Left lung (tissue), 10 donors: Measurements from ENCODE around the gene RNLS. TPM values are rescaled to one million over a fixed set of nuclear protein-coding genes. Genes with fewer than 3 reads are reported as not detected.

Experiments
- ATAC-seq: fragments of 200-7000 bp; cut with Tn5 transposase; one replicate; pipeline ENCODE4 v1.9.1; 2020; ENCODE audit warnings: moderate library complexity
- DNase-seq, 4 donors: peaks; one replicate each; pipeline ENCODE4 v3.0.0-alpha.2; 2013 to 2020
- H3K27ac ChIP-seq, 2 donors: fragments of 200-600 bp; sonication (generic) in 1 of 2; one replicate each; pipeline versions ENCODE4 v1.5.0 to v1.8.0; 2020 to 2021
- H3K27me3 ChIP-seq, 2 donors: fragments of 200-600 bp; sonication (generic) in 1 of 2; one replicate each; pipeline versions ENCODE4 v1.5.0 to v1.8.0; 2020 to 2021
- H3K36me3 ChIP-seq, 2 donors: fragments of 200-600 bp; sonication (generic) in 1 of 2; one replicate each; pipeline versions ENCODE4 v1.5.0 to v1.8.0; 2020 to 2021
- H3K4me1 ChIP-seq, 2 donors: fragments of 200-600 bp; one replicate each; pipeline ENCODE4 v1.8.0; 2021
- H3K4me3 ChIP-seq, 2 donors: fragments of 200-600 bp; sonication (generic) in 1 of 2; one replicate each; pipeline versions ENCODE4 v1.5.0 to v1.8.0; 2020 to 2021; ENCODE audit warnings: mild to moderate bottlenecking in 1 of 2
- H3K9me3 ChIP-seq, 2 donors: fragments of 200-600 bp; sonication (generic) in 1 of 2; one replicate each; pipeline versions ENCODE4 v1.5.0 to v1.8.0; 2020 to 2021
- CTCF ChIP-seq, 2 donors: fragments of 200-600 bp; sonication (generic) in 1 of 2; IDR thresholded peaks; one replicate each; pipeline versions ENCODE4 v1.5.0 to v1.8.0; 2021; ENCODE audit warnings: antibody characterized with exemption in 2 of 2
- intact Hi-C, 2 donors: fragments of 100-400 bp; cut with DNase I; formaldehyde crosslinking; loops; one replicate each; pipeline versions ENCODE4 v1.11.2 to v1.14.2; 2022
- polyA plus RNA-seq, 6 donors: library from polyadenylated mRNA; unstranded; fragments of 120-200 nt; gene quantifications; one replicate each; pipeline ENCODE4 v1.2.1, GENCODE V29; 2013; ENCODE audit not compliant: insufficient read length in 6 of 6
- total RNA-seq, 2 donors: library from RNA; stranded (reverse); fragmentation: NEBNext Ultra II Directional; extraction: Animal tissue kit (Norgen Biotek cat#: 25700); gene quantifications; one replicate each; pipeline ENCODE4 v1.2.1, GENCODE V29; 2021
- donor health status: DM: no; HTN: yes; CAD: no.
- donor health status: DM: no; HTN: no; CAD: no.

RNLS gene
- total and polyA plus RNA-seq, 8 donors = 4.1 to 8.8 (median 5.2) TPM

- Histone ChIP-seq H3K27ac (no peak overlapping the region), H3K36me3 (no peaks in the 10 kb centered on the region), H3K4me1 (no peaks in the 10 kb centered on the region), H3K4me3 (no peak overlapping the region), H3K9me3 (peaks cover 0 to 28% of the 10 kb centered on the region in 2 donors), H3K27me3 (no peaks in the 10 kb centered on the region)
- ATAC-seq = no peak
- DNase-seq = no peak
- no peak for TF ChIP-seq CTCF (IDR thresholded peaks at IDR 0.05)
- intact Hi-C loops = no loop called here
These were observed 263.1 kb downstream of the RNLS start for GRCh38 chr10:88319960-88320517.

GRCh38 chr10:88318803-88319202 is 264.3 kb downstream of the RNLS start:
- intact Hi-C loops = no loop called here
- ATAC-seq (no peak), DNase-seq (no peak)
- no peaks in the 10 kb centered on the region for H3K4me1 ChIP-seq
- peaks cover 0 to 28% of the 10 kb centered on the region in 2 donors for H3K9me3 ChIP-seq
- no peak overlapping the region for H3K27ac ChIP-seq
- no peaks in the 10 kb centered on the region for H3K27me3 ChIP-seq
- no peak for TF ChIP-seq CTCF (IDR thresholded peaks at IDR 0.05)
- no peaks in the 10 kb centered on the region for H3K36me3 ChIP-seq
- H3K4me3 ChIP-seq = no peak overlapping the region

GRCh38 chr10:88317099-88317498 is 266.0 kb downstream of the RNLS start:
- no peak for TF ChIP-seq CTCF (IDR thresholded peaks at IDR 0.05)
- Histone ChIP-seq H3K4me3 (no peak overlapping the region), H3K27me3 (no peaks in the 10 kb centered on the region), H3K4me1 (no peaks in the 10 kb centered on the region), H3K27ac (no peak overlapping the region), H3K36me3 (no peaks in the 10 kb centered on the region), H3K9me3 (peaks cover 0 to 28% of the 10 kb centered on the region in 2 donors)
- ATAC-seq = no peak
- DNase-seq = no peak
- intact Hi-C loops = no loop called here

GRCh38 chr10:88316292-88316861 is 266.7 kb downstream of the RNLS start:
- Histone ChIP-seq H3K4me1 (no peaks in the 10 kb centered on the region), H3K9me3 (peaks cover 0 to 28% of the 10 kb centered on the region in 2 donors), H3K36me3 (no peaks in the 10 kb centered on the region), H3K4me3 (no peak overlapping the region), H3K27ac (no peak overlapping the region), H3K27me3 (no peaks in the 10 kb centered on the region)
- TF ChIP-seq CTCF (IDR thresholded peaks at IDR 0.05) = no peak
- DNase-seq = no peak
- ATAC-seq = no peak
- intact Hi-C loops = no loop called here

GRCh38 chr10:88315755-88316154 is 267.4 kb downstream of the RNLS start:
- H3K27me3 ChIP-seq = no peaks in the 10 kb centered on the region
- peaks cover 0 to 24% of the 10 kb centered on the region in 2 donors for H3K9me3 ChIP-seq
- DNase-seq (no peak), ATAC-seq (no peak)
- no peak for TF ChIP-seq CTCF (IDR thresholded peaks at IDR 0.05)
- no peak overlapping the region for H3K4me3 ChIP-seq
- H3K4me1 ChIP-seq = no peaks in the 10 kb centered on the region
- H3K36me3 ChIP-seq = no peaks in the 10 kb centered on the region
- intact Hi-C loops = no loop called here
- H3K27ac ChIP-seq = no peak overlapping the region
